Measurements from ENCODE around the gene ADGB. TPM values are rescaled to one million over a fixed set of nuclear protein-coding genes. Genes with fewer than 3 reads are reported as not detected.

ADGB gene
- total RNA-seq, 4 donors from 2014 or later = not detected

- Histone ChIP-seq H3K4me3 (peak overlapping the region; percentile 23 to 45 (median 36)), H3K36me3 (no peaks in the 10 kb centered on the region), H3K27me3 (no peaks in the 10 kb centered on the region), H3K4me1 (peaks cover 0 to 3% of the 10 kb centered on the region in 2 donors), H3K9me3 (no peaks in the 10 kb centered on the region), H3K27ac (peak overlapping the region in 3 of 4 donors; percentile 10 to 44 (median 25))
- TF ChIP-seq CTCF (IDR thresholded peaks at IDR 0.05 in 4 of 5, conservative IDR thresholded peaks at IDR 0.05 in 1 of 5) (peak; percentile 93 to 98 (median 94)), POLR2A (IDR thresholded peaks at IDR 0.05) (no peak)
- in situ Hi-C loops (cut with MboI; ENCODE audit: low sequenced_read_pairs in 4 of 4) = loop anchor here in 2 of 4 donors (10.0 kb wide), 1 partner anchor 427 kb away; no protein-coding TSS in a partner anchor
- intact Hi-C loops (cut with DNase I; ENCODE audit: low total_unique reads) = loop anchor here (1.0 to 5.0 kb wide), 2 partner anchors 428 to 1310 kb away; no protein-coding TSS in a partner anchor
- ATAC-seq (peak; percentile 83 to 92), DNase-seq (peak; percentile 64)
These were observed 258.6 kb downstream of the ADGB start for GRCh38 chr6:146857180-146857979.

GRCh38 chr6:146857980-146858347 lies 259.2 kb downstream of the ADGB start:
- in situ Hi-C loops (cut with MboI; ENCODE audit: low sequenced_read_pairs in 4 of 4) = loop anchor here in 2 of 4 donors (10.0 kb wide), 1 partner anchor 427 kb away; no protein-coding TSS in a partner anchor
- H3K27me3 ChIP-seq = no peaks in the 10 kb centered on the region
- H3K36me3 ChIP-seq = no peaks in the 10 kb centered on the region
- peak; percentile 28 to 49 for ATAC-seq
- no peaks in the 10 kb centered on the region for H3K9me3 ChIP-seq
- peaks cover 0 to 3% of the 10 kb centered on the region in 2 donors for H3K4me1 ChIP-seq
- peak overlapping the region in 3 of 4 donors; percentile 23 to 45 (median 41) for H3K4me3 ChIP-seq
- DNase-seq = no peak
- peak overlapping the region in 3 of 4 donors; percentile 10 to 44 (median 25) for H3K27ac ChIP-seq
- intact Hi-C loops (cut with DNase I; ENCODE audit: low total_unique reads) = loop anchor here (1.0 to 5.0 kb wide), 2 partner anchors 427 to 1309 kb away; no protein-coding TSS in a partner anchor
- TF ChIP-seq POLR2A (IDR thresholded peaks at IDR 0.05) = no peak
- no peak for TF ChIP-seq CTCF (IDR thresholded peaks at IDR 0.05 in 4 of 5, conservative IDR thresholded peaks at IDR 0.05 in 1 of 5)

- ATAC-seq (no peak), DNase-seq (no peak)
- Histone ChIP-seq H3K36me3 (no peaks in the 10 kb centered on the region), H3K27ac (no peak overlapping the region), H3K27me3 (no peaks in the 10 kb centered on the region), H3K4me1 (peaks cover 0 to 3% of the 10 kb centered on the region in 2 donors), H3K4me3 (no peak overlapping the region), H3K9me3 (no peaks in the 10 kb centered on the region)
- TF ChIP-seq POLR2A (IDR thresholded peaks at IDR 0.05) (no peak), CTCF (IDR thresholded peaks at IDR 0.05 in 4 of 5, conservative IDR thresholded peaks at IDR 0.05 in 1 of 5) (no peak)
- in situ Hi-C loops (cut with MboI; ENCODE audit: low sequenced_read_pairs in 4 of 4) (loop anchor here in 2 of 4 donors (10.0 kb wide), 1 partner anchor 426 kb away; no protein-coding TSS in a partner anchor), intact Hi-C loops (cut with DNase I; ENCODE audit: low total_unique reads) (loop anchor here (5.0 kb wide), 1 partner anchor 1308 kb away; no protein-coding TSS in a partner anchor)
These were observed 260.4 kb downstream of the ADGB start for GRCh38 chr6:146859206-146859605.

- in situ Hi-C loops (cut with MboI; ENCODE audit: low sequenced_read_pairs in 4 of 4) (loop anchor here (10.0 kb wide), 1 partner anchor 425 kb away; no protein-coding TSS in a partner anchor), intact Hi-C loops (cut with DNase I; ENCODE audit: low total_unique reads) (loop anchor here (5.0 kb wide), 1 partner anchor 1307 kb away; no protein-coding TSS in a partner anchor)
These were observed 261.2 kb downstream of the ADGB start for GRCh38 chr6:146859795-146860495.

More at GRCh38 chr6:146859795-146860495, 261.2 kb downstream of the ADGB start:
- Histone ChIP-seq H3K4me3 (no peak overlapping the region), H3K4me1 (peaks cover 0 to 3% of the 10 kb centered on the region in 2 donors), H3K27me3 (no peaks in the 10 kb centered on the region), H3K36me3 (no peaks in the 10 kb centered on the region), H3K27ac (no peak overlapping the region), H3K9me3 (no peaks in the 10 kb centered on the region)
- no peak for ATAC-seq
- no peak for TF ChIP-seq POLR2A (IDR thresholded peaks at IDR 0.05)
- no peak for DNase-seq

Measured in gastrocnemius medialis (tissue), 4 donors.